Adrenal gland (tissue), 12 donors: ENCODE measurements around the gene BPI. TPM values are rescaled to one million over a fixed set of nuclear protein-coding genes. Genes with fewer than 3 reads are reported as not detected.

Experiments used
- DNase-seq, 7 donors: peaks; one replicate each; pipeline ENCODE4 v3.0.0-alpha.2; 2019 to 2020
- H3K27ac ChIP-seq, 5 donors: fragments of 200-600 bp; sonication (generic) in 4 of 5; 1 replicate in 3 of 5; 2 replicates in 2 of 5; pipeline versions ENCODE4 v1.5.1 to v1.8.0; 2016 to 2020; ENCODE audit warnings: mild to moderate bottlenecking in 1 of 5
- H3K27me3 ChIP-seq: fragments of 200-600 bp; 2 replicates; pipeline ENCODE4 v1.8.0; 2021
- H3K36me3 ChIP-seq, 2 donors: fragments of 200-600 bp; replicated peaks in 1 of 2; 1 replicate in 1 of 2; 2 replicates in 1 of 2; pipeline versions ENCODE4 v1.5.1 to v1.8.0; 2018 to 2022
- H3K4me1 ChIP-seq, 2 donors: fragments of 200-600 bp; replicated peaks in 1 of 2; 1 replicate in 1 of 2; 2 replicates in 1 of 2; pipeline versions ENCODE4 v1.5.1 to v1.8.0; 2018 to 2021
- H3K4me3 ChIP-seq, 4 donors: fragments of 200-600 bp; sonication (generic) in 3 of 4; one replicate each; pipeline ENCODE4 v1.5.1; 2016 to 2018
- H3K9me3 ChIP-seq, 3 donors: fragments of 200-600 bp; sonication (generic) in 1 of 3; replicated peaks in 1 of 3; 1 replicate in 2 of 3; 2 replicates in 1 of 3; pipeline versions ENCODE4 v1.5.1 to v1.8.0; 2016 to 2021
- CTCF ChIP-seq, 6 experiments: fragments of 450-650 bp in 4 of 6; fragments of 200-600 bp in 2 of 6; sonication (generic) in 1 of 6; IDR thresholded peaks; 1 replicate in 5 of 6; 2 replicates in 1 of 6; pipeline versions ENCODE4 v1.5.1 to v1.8.0; 2016 to 2021; ENCODE audit warnings: antibody characterized with exemption in 6 of 6, mild to moderate bottlenecking in 2 of 6, moderate library complexity in 1 of 6
- POLR2A ChIP-seq, 2 donors: fragments of 450-650 bp; IDR thresholded peaks; one replicate each; pipeline ENCODE4 v1.6.1; 2017; ENCODE audit warnings: antibody characterized with exemption in 2 of 2, mild to moderate bottlenecking in 2 of 2, moderate library complexity in 1 of 2
- WGBS, 4 donors: extraction: QIAGEN DNeasy Blood & Tissue Kit in 2 of 4; methylation state at CpG; one replicate each; pipeline versions ENCODE4 v1.1.5 to v1.1.7; 2013 to 2017; 5-methylcytosine and 5-hydroxymethylcytosine counted together
- intact Hi-C, 2 donors: fragments of 100-400 bp; cut with DNase I; formaldehyde crosslinking; loops; one replicate each; pipeline versions ENCODE4 v1.14.1 to v1.15.0; 2022 to 2023
- polyA plus RNA-seq, 3 donors: library from polyadenylated mRNA; stranded (reverse); fragments of 200-250 nt in 2 of 3; fragments of 350-450 nt in 1 of 3; fragmentation: Illumina TruSeq in 1 of 3; extraction: RNeasy Lipid Tissue Mini Kit (QIAGEN cat#74804) in 1 of 3; gene quantifications; one replicate each; pipeline ENCODE4 v1.2.3, GENCODE V29; 2013 to 2014
- total RNA-seq, 9 donors: library from RNA; depleted of rRNA in 4 of 9; stranded (reverse); fragments of >200 nt in 4 of 9; fragments of 120-200 nt in 1 of 9; fragmentation: NEBNext Ultra II Directional in 1 of 9; extraction: Animal tissue kit (Norgen Biotek cat#: 25700) in 1 of 9; gene quantifications; one replicate each; pipeline versions ENCODE4 v1.1.0 to v1.2.4, GENCODE V29; 2013 to 2023
- donor health status: healthy with polysubstance abuse.
- donor health status: Bipolar disorder and iron deficiency.
- donor health status: DM: yes; HTN: yes; CAD: no.
- donor health status: DM: no; HTN: no; CAD: no.
- donor health status: DM: no; HTN: no; CAD: no.
- donor health status: DM: yes; HTN: yes; CAD: no.

BPI gene
- total and polyA plus RNA-seq, 12 donors = 0.13 to 0.74 (median 0.21) TPM; not detected in 2

GRCh38 chr20:38272398-38272797 lies 31.6 kb upstream of the BPI start:
- H3K9me3 ChIP-seq = no peaks in the 10 kb centered on the region
- TF ChIP-seq POLR2A (IDR thresholded peaks at IDR 0.05) (no peak), CTCF (IDR thresholded peaks at IDR 0.05) (no peak)

GRCh38 chr20:38272961-38273360 lies 31.0 kb upstream of the BPI start:
- H3K27me3 ChIP-seq = no peaks in the 10 kb centered on the region
- WGBS, 4 donors = 32 to 50% (median 47%) methylated on average over 2 of the region's 2 CpGs
- intact Hi-C loops = no loop called here
- no peaks in the 10 kb centered on the region for H3K36me3 ChIP-seq
- peak overlapping the region in 1 of 5 donors; percentile 51 for H3K27ac ChIP-seq
- no peaks in the 10 kb centered on the region for H3K4me1 ChIP-seq
- H3K4me3 ChIP-seq = no peak overlapping the region
- peak in 3 of 7 donors; percentile 11 to 59 (median 26) for DNase-seq
- no peak for TF ChIP-seq CTCF (IDR thresholded peaks at IDR 0.05)
- no peak for TF ChIP-seq POLR2A (IDR thresholded peaks at IDR 0.05)
- no peaks in the 10 kb centered on the region for H3K9me3 ChIP-seq

More at GRCh38 chr20:38272398-38272797, 31.6 kb upstream of the BPI start:
- DNase-seq = no peak
- H3K4me1 ChIP-seq = no peaks in the 10 kb centered on the region
- no peaks in the 10 kb centered on the region for H3K36me3 ChIP-seq
- peak overlapping the region in 1 of 5 donors; percentile 42 for H3K27ac ChIP-seq
- no peak overlapping the region for H3K4me3 ChIP-seq
- intact Hi-C loops = no loop called here
- no peaks in the 10 kb centered on the region for H3K27me3 ChIP-seq
- 86 to 100% (median 93%) methylated on average over 2 of the region's 2 CpGs for WGBS, 4 donors

GRCh38 chr20:38275815-38276550 lies 28.0 kb upstream of the BPI start:
- Histone ChIP-seq H3K4me1 (no peaks in the 10 kb centered on the region), H3K27ac (no peak overlapping the region), H3K36me3 (no peaks in the 10 kb centered on the region), H3K27me3 (no peaks in the 10 kb centered on the region), H3K9me3 (no peaks in the 10 kb centered on the region), H3K4me3 (no peak overlapping the region)
- intact Hi-C loops = no loop called here
- DNase-seq = no peak
- TF ChIP-seq POLR2A (IDR thresholded peaks at IDR 0.05) (no peak), CTCF (IDR thresholded peaks at IDR 0.05) (no peak)
- 80 to 87% (median 82%) methylated on average over 12 of the region's 12 CpGs for WGBS, 4 donors

GRCh38 chr20:38277285-38277684 lies 26.7 kb upstream of the BPI start:
- WGBS, 4 donors = 85 to 93% (median 89%) methylated on average over 5 of the region's 5 CpGs
- no peaks in the 10 kb centered on the region for H3K27me3 ChIP-seq
- no peak overlapping the region for H3K4me3 ChIP-seq
- no peak for DNase-seq
- no peaks in the 10 kb centered on the region for H3K4me1 ChIP-seq
- H3K27ac ChIP-seq = no peak overlapping the region
- intact Hi-C loops = no loop called here
- TF ChIP-seq POLR2A (IDR thresholded peaks at IDR 0.05) (no peak), CTCF (IDR thresholded peaks at IDR 0.05) (no peak)
- H3K9me3 ChIP-seq = no peaks in the 10 kb centered on the region
- H3K36me3 ChIP-seq = no peaks in the 10 kb centered on the region
